GM23338 (cell line): ENCODE measurements around the gene PCDHGA8. TPM values are rescaled to one million over a fixed set of nuclear protein-coding genes. Genes with fewer than 3 reads are reported as not detected.

ENCODE experiments used
- ATAC-seq: fragments of 200-7000 bp; cut with Tn5 transposase; 3 replicates; pipeline ENCODE4 v1.9.1; 2020
- DNase-seq: peaks from one replicate; pipeline ENCODE4 v3.0.0-alpha.2; 2015; ENCODE audit warnings: low spot score
- H2AFZ ChIP-seq: fragments of 200-600 bp; sonication (generic); 2 replicates; pipeline ENCODE4 v1.8.0; 2016; ENCODE audit warnings: antibody characterized with exemption, mild to moderate bottlenecking, moderate library complexity
- H3F3A ChIP-seq: fragments of 200-600 bp; sonication (generic); replicated peaks from 2 replicates; pipeline ENCODE4 v1.8.0; 2017; ENCODE audit warnings: antibody characterized with exemption, mixed run types, low read depth
- H3K27ac ChIP-seq: fragments of 200-600 bp; sonication (generic); 2 replicates; pipeline ENCODE4 v1.6.1; 2016; ENCODE audit warnings: low read depth
- H3K27me3 ChIP-seq: fragments of 200-600 bp; sonication (generic); 2 replicates; pipeline ENCODE4 v1.8.0; 2016; ENCODE audit warnings: mild to moderate bottlenecking, mixed run types, moderate library complexity; ENCODE audit not compliant: insufficient read depth
- H3K36me3 ChIP-seq: fragments of 200-600 bp; sonication (generic); 2 replicates; pipeline ENCODE4 v1.8.0; 2016; ENCODE audit warnings: mild to moderate bottlenecking; ENCODE audit not compliant: insufficient read depth
- H3K4me1 ChIP-seq: fragments of 200-600 bp; sonication (generic); 2 replicates; pipeline ENCODE4 v1.8.0; 2016; ENCODE audit warnings: mild to moderate bottlenecking, moderate library complexity; ENCODE audit not compliant: insufficient read depth
- H3K4me2 ChIP-seq: fragments of 200-600 bp; sonication (generic); 2 replicates; pipeline ENCODE4 v1.7.1; 2017; ENCODE audit warnings: mixed run types
- H3K4me3 ChIP-seq: fragments of 200-600 bp; sonication (generic); 2 replicates; pipeline ENCODE4 v1.6.1; 2016; ENCODE audit warnings: mixed run types
- H3K79me2 ChIP-seq: fragments of 200-600 bp; sonication (generic); replicated peaks from 2 replicates; pipeline ENCODE4 v1.8.0; 2017; ENCODE audit warnings: mild to moderate bottlenecking; ENCODE audit not compliant: insufficient read depth
- H3K9me2 ChIP-seq: fragments of 200-600 bp; sonication (generic); 2 replicates; pipeline ENCODE4 v1.8.0; 2017; ENCODE audit not compliant: insufficient read depth
- H4K20me1 ChIP-seq: fragments of 200-600 bp; sonication (generic); replicated peaks from 2 replicates; pipeline ENCODE4 v1.8.0; 2017; ENCODE audit warnings: mild to moderate bottlenecking; ENCODE audit not compliant: insufficient read depth
- H3K27ac Mint-ChIP-seq: 2 replicates; pipeline ENCODE4 v1.8.0; 2020; ENCODE audit warnings: inconsistent platforms, mild to moderate bottlenecking, moderate library complexity, mixed read lengths
- H3K27me3 Mint-ChIP-seq: 3 replicates; pipeline ENCODE4 v1.8.0; 2022; ENCODE audit warnings: low read depth, mild to moderate bottlenecking, moderate library complexity, mixed read lengths, inconsistent platforms; ENCODE audit not compliant: insufficient read depth, poor library complexity
- H3K36me3 Mint-ChIP-seq: 3 replicates; pipeline ENCODE4 v1.8.0; 2021; ENCODE audit warnings: low read depth, mild to moderate bottlenecking, inconsistent platforms, moderate library complexity, mixed read lengths
- H3K4me1 Mint-ChIP-seq: 3 replicates; pipeline ENCODE4 v1.8.0; 2020; ENCODE audit warnings: mild to moderate bottlenecking, inconsistent platforms, mixed read lengths
- H3K4me3 Mint-ChIP-seq: 3 replicates; pipeline ENCODE4 v1.8.0; 2021; ENCODE audit warnings: moderate library complexity, mild to moderate bottlenecking, inconsistent platforms, mixed read lengths
- H3K9me3 Mint-ChIP-seq: 3 replicates; pipeline ENCODE4 v1.8.0; 2020; ENCODE audit warnings: moderate library complexity, mild to moderate bottlenecking, inconsistent platforms, mixed read lengths
- JUNB ChIP-seq: IDR thresholded peaks from one replicate; pipeline ENCODE4 v1.6.1; 2016; ENCODE audit warnings: antibody characterized with exemption; ENCODE audit not compliant: unreplicated experiment
- NANOG ChIP-seq: IDR thresholded peaks from 2 replicates; pipeline ENCODE4 v1.6.1; 2016; ENCODE audit warnings: antibody characterized with exemption, borderline replicate concordance
- ZNF331 ChIP-seq: fragments of 250-450 bp; sonication (Bioruptor Pico); IDR thresholded peaks from 2 replicates; pipeline ENCODE4 v1.5.0; 2020; ENCODE audit warnings: low read depth, mild to moderate bottlenecking, moderate library complexity
- polyA plus RNA-seq: library from polyadenylated mRNA; unstranded; fragments of >200 nt; fragmentation: Nextera tagmentation; extraction: Ambion mirVana; gene quantifications from 2 replicates; pipeline ENCODE4 v1.2.1, GENCODE V29; 2016
- total RNA-seq: library from RNA; depleted of rRNA; stranded (reverse); fragments of >200 nt; shearing (Covaris generic); gene quantifications from 2 replicates; pipeline ENCODE4 v1.2.3, GENCODE V29; 2014
- TF ChIP-seq, protein P1 (sequence below), 2 experiments: fragments of 200-600 bp in 1 of 2; sonication (generic) in 1 of 2; conservative IDR thresholded peaks; 2 replicates each; pipeline versions ENCODE4 v1.5.1 to v1.6.1; 2016 to 2017; ENCODE audit warnings: antibody characterized with exemption in 2 of 2, low read depth in 2 of 2, mild to moderate bottlenecking in 2 of 2, moderate library complexity in 1 of 2
- TF ChIP-seq, protein P2 (sequence below): IDR thresholded peaks from 2 replicates; pipeline ENCODE4 v1.6.1; 2016; ENCODE audit warnings: antibody characterized with exemption
- TF ChIP-seq, protein P3 (sequence below): fragments of 250-450 bp; sonication (Bioruptor Pico); IDR thresholded peaks from 2 replicates; pipeline ENCODE4 v1.5.0; 2020; ENCODE audit warnings: mild to moderate bottlenecking, moderate library complexity
- TF ChIP-seq, protein P4 (sequence below): IDR thresholded peaks from one replicate; pipeline ENCODE4 v1.6.1; 2018; ENCODE audit warnings: antibody characterized with exemption; ENCODE audit not compliant: unreplicated experiment

The PCDHGA8 gene
- total and polyA plus RNA-seq, 2 experiments from 2014 or later = 1.1 to 5.3 TPM

DNA sequence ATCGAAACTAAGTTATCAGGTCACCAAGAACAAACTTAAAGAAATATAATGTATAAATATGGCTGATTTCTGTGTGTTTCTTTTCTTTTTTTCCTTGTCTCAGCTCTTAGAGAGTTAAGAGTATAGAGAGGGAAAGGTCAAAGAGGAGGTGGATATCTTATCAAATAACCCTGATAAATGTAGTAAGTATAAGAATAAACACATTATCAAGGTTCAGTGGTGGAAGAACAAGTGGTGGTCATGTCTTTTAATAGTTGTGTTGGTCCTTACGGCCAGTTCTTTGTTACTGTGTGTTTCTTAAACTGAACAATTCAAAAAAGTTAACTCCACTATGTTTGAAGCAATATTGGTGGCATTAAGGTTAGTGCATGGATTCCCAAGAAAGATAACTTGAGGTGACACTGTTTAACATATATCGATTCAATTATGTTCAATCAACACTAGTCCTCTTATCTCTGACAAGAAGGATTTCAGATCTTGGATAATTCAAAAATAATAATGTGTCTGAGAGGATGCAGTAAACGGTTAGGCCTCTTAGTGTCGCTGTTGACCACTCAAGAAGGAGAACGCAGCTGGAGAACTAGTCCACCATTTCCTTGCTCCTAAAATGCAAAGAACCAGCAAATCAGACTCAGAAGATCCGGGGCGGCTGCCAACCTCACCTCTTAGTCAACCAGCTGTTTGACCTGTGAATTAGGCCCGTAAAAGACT, 49.0 kb upstream of the PCDHGA8 start, which contains the start of gene PCDHGA3:
PCDHGA3 (plus strand) TSS at position 588 of the 711 bp plus-strand sequence. CDS start 205 bp downstream, outside the sequence.
- Histone ChIP-seq H3F3A (no peaks in the 10 kb centered on the region), H4K20me1 (no peaks in the 10 kb centered on the region), H3K9me2 (no peaks in the 10 kb centered on the region), H3K27ac (no peak within 1 kb of the TSS), H3K4me2 (no peak within 1 kb of the TSS), H3K79me2 (no peaks in the 10 kb centered on the region), H3K4me3 (no peak within 1 kb of the TSS), H3K27me3 (no peaks in the 10 kb centered on the region), H3K36me3 (no peaks in the 10 kb centered on the region), H3K4me1 (no peaks in the 10 kb centered on the region), H2AFZ (peak within 1 kb of the TSS; percentile 66; the same call in 1 of the 2 replicates)
- Mint-ChIP-seq H3K9me3 (peaks cover 76% of the 10 kb centered on the region), H3K4me3 (no peak within 1 kb of the TSS), H3K36me3 (peaks cover 38% of the 10 kb centered on the region), H3K27ac (no peak within 1 kb of the TSS), H3K4me1 (no peaks in the 10 kb centered on the region; the same call in 2 of the 3 replicates), H3K27me3 (peaks cover 2% of the 10 kb centered on the region)
- DNase-seq (peak; percentile 79), ATAC-seq (no peak)
- TF ChIP-seq, protein P1, sequence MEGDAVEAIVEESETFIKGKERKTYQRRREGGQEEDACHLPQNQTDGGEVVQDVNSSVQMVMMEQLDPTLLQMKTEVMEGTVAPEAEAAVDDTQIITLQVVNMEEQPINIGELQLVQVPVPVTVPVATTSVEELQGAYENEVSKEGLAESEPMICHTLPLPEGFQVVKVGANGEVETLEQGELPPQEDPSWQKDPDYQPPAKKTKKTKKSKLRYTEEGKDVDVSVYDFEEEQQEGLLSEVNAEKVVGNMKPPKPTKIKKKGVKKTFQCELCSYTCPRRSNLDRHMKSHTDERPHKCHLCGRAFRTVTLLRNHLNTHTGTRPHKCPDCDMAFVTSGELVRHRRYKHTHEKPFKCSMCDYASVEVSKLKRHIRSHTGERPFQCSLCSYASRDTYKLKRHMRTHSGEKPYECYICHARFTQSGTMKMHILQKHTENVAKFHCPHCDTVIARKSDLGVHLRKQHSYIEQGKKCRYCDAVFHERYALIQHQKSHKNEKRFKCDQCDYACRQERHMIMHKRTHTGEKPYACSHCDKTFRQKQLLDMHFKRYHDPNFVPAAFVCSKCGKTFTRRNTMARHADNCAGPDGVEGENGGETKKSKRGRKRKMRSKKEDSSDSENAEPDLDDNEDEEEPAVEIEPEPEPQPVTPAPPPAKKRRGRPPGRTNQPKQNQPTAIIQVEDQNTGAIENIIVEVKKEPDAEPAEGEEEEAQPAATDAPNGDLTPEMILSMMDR (conservative IDR thresholded peaks at IDR 0.05; ENCODE audit: low read depth in 2 of 2) = peak; percentile 72 to 74
- TF ChIP-seq ZNF331 = no peak
- TF ChIP-seq, protein P2, sequence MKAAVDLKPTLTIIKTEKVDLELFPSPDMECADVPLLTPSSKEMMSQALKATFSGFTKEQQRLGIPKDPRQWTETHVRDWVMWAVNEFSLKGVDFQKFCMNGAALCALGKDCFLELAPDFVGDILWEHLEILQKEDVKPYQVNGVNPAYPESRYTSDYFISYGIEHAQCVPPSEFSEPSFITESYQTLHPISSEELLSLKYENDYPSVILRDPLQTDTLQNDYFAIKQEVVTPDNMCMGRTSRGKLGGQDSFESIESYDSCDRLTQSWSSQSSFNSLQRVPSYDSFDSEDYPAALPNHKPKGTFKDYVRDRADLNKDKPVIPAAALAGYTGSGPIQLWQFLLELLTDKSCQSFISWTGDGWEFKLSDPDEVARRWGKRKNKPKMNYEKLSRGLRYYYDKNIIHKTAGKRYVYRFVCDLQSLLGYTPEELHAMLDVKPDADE = no peak
- TF ChIP-seq, protein P3, sequence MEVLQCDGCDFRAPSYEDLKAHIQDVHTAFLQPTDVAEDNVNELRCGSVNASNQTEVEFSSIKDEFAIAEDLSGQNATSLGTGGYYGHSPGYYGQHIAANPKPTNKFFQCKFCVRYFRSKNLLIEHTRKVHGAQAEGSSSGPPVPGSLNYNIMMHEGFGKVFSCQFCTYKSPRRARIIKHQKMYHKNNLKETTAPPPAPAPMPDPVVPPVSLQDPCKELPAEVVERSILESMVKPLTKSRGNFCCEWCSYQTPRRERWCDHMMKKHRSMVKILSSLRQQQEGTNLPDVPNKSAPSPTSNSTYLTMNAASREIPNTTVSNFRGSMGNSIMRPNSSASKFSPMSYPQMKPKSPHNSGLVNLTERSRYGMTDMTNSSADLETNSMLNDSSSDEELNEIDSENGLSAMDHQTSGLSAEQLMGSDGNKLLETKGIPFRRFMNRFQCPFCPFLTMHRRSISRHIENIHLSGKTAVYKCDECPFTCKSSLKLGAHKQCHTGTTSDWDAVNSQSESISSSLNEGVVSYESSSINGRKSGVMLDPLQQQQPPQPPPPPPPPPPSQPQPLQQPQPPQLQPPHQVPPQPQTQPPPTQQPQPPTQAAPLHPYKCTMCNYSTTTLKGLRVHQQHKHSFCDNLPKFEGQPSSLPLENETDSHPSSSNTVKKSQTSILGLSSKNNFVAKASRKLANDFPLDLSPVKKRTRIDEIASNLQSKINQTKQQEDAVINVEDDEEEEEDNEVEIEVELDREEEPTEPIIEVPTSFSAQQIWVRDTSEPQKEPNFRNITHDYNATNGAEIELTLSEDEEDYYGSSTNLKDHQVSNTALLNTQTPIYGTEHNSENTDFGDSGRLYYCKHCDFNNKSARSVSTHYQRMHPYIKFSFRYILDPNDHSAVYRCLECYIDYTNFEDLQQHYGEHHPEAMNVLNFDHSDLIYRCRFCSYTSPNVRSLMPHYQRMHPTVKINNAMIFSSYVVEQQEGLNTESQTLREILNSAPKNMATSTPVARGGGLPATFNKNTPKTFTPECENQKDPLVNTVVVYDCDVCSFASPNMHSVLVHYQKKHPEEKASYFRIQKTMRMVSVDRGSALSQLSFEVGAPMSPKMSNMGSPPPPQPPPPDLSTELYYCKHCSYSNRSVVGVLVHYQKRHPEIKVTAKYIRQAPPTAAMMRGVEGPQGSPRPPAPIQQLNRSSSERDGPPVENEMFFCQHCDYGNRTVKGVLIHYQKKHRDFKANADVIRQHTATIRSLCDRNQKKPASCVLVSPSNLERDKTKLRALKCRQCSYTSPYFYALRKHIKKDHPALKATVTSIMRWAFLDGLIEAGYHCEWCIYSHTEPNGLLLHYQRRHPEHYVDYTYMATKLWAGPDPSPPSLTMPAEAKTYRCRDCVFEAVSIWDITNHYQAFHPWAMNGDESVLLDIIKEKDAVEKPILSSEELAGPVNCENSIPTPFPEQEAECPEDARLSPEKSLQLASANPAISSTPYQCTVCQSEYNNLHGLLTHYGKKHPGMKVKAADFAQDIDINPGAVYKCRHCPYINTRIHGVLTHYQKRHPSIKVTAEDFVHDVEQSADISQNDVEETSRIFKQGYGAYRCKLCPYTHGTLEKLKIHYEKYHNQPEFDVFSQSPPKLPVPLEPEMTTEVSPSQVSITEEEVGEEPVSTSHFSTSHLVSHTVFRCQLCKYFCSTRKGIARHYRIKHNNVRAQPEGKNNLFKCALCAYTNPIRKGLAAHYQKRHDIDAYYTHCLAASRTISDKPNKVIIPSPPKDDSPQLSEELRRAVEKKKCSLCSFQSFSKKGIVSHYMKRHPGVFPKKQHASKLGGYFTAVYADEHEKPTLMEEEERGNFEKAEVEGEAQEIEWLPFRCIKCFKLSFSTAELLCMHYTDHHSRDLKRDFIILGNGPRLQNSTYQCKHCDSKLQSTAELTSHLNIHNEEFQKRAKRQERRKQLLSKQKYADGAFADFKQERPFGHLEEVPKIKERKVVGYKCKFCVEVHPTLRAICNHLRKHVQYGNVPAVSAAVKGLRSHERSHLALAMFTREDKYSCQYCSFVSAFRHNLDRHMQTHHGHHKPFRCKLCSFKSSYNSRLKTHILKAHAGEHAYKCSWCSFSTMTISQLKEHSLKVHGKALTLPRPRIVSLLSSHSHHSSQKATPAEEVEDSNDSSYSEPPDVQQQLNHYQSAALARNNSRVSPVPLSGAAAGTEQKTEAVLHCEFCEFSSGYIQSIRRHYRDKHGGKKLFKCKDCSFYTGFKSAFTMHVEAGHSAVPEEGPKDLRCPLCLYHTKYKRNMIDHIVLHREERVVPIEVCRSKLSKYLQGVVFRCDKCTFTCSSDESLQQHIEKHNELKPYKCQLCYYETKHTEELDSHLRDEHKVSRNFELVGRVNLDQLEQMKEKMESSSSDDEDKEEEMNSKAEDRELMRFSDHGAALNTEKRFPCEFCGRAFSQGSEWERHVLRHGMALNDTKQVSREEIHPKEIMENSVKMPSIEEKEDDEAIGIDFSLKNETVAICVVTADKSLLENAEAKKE (CRISPR knock-in tag) = no peak
- TF ChIP-seq, protein P4, sequence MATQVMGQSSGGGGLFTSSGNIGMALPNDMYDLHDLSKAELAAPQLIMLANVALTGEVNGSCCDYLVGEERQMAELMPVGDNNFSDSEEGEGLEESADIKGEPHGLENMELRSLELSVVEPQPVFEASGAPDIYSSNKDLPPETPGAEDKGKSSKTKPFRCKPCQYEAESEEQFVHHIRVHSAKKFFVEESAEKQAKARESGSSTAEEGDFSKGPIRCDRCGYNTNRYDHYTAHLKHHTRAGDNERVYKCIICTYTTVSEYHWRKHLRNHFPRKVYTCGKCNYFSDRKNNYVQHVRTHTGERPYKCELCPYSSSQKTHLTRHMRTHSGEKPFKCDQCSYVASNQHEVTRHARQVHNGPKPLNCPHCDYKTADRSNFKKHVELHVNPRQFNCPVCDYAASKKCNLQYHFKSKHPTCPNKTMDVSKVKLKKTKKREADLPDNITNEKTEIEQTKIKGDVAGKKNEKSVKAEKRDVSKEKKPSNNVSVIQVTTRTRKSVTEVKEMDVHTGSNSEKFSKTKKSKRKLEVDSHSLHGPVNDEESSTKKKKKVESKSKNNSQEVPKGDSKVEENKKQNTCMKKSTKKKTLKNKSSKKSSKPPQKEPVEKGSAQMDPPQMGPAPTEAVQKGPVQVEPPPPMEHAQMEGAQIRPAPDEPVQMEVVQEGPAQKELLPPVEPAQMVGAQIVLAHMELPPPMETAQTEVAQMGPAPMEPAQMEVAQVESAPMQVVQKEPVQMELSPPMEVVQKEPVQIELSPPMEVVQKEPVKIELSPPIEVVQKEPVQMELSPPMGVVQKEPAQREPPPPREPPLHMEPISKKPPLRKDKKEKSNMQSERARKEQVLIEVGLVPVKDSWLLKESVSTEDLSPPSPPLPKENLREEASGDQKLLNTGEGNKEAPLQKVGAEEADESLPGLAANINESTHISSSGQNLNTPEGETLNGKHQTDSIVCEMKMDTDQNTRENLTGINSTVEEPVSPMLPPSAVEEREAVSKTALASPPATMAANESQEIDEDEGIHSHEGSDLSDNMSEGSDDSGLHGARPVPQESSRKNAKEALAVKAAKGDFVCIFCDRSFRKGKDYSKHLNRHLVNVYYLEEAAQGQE = no peak
- TF ChIP-seq NANOG = no peak
- TF ChIP-seq JUNB = no peak
